ENCODE results near the gene YY1.
A peak's percentile ranks its signal among the peaks of the same experiment; 100 is the strongest.
"Not testable (repeated sequence)": the region's sequence is repeated elsewhere in the genome, so short reads cannot be mapped to it uniquely, and the experiment has no call there.

The YY1 gene

GRCh38 chr14:100238419-100239210, at the start of gene YY1:
Gene YY1 (plus strand): TSS chr14:100239144. CDS start chr14:100239245, 101 bp downstream.
- peak; percentile 91 for DNase-seq

- no peak for DNase-seq
These were observed 48.8 kb upstream of the YY1 start for GRCh38 chr14:100190126-100190525.

- no peak for DNase-seq
These were observed 47.2 kb upstream of the YY1 start for GRCh38 chr14:100191584-100192249.

- DNase-seq = no peak
These were observed 46.7 kb upstream of the YY1 start for GRCh38 chr14:100192250-100192671.

- DNase-seq = peak; percentile 97
These were observed 46.1 kb upstream of the YY1 start for GRCh38 chr14:100192672-100193416.

- no peak for DNase-seq
These were observed 45.3 kb upstream of the YY1 start for GRCh38 chr14:100193417-100194357.

- no peak for DNase-seq
These were observed 39.6 kb upstream of the YY1 start for GRCh38 chr14:100199240-100199860.

GRCh38 chr14:100200311-100200710, 38.6 kb upstream of the YY1 start:
- DNase-seq = no peak

- DNase-seq = no peak
These were observed 37.2 kb upstream of the YY1 start for GRCh38 chr14:100201701-100202100.

- no peak for DNase-seq
These were observed 36.2 kb upstream of the YY1 start for GRCh38 chr14:100202712-100203111.

GRCh38 chr14:100203146-100203545, 35.8 kb upstream of the YY1 start:
- DNase-seq = no peak

GRCh38 chr14:100203962-100204834, 34.7 kb upstream of the YY1 start:
- no peak for DNase-seq

GRCh38 chr14:100204835-100205167, 34.1 kb upstream of the YY1 start:
- not testable (repeated sequence) for DNase-seq

GRCh38 chr14:100207588-100207987, 31.4 kb upstream of the YY1 start:
- DNase-seq = not testable (repeated sequence)

- not testable (repeated sequence) for DNase-seq
These were observed 30.8 kb upstream of the YY1 start for GRCh38 chr14:100208136-100208535.

- DNase-seq = no peak
These were observed 27.6 kb upstream of the YY1 start for GRCh38 chr14:100211366-100211765.

GRCh38 chr14:100211893-100212292, 27.1 kb upstream of the YY1 start:
- no peak for DNase-seq

- DNase-seq = no peak
These were observed 26.2 kb upstream of the YY1 start for GRCh38 chr14:100212476-100213333.

- no peak for DNase-seq
These were observed 25.4 kb upstream of the YY1 start for GRCh38 chr14:100213587-100213955.

All from 8988T (cell line).